ENCODE data around the gene ABCA6.

Gene ABCA6

GRCh38 chr17:69057280-69057679 lies 84.4 kb downstream of the ABCA6 start:
- TF ChIP-seq REST (IDR thresholded peaks at IDR 0.05; ENCODE audit: insufficient read depth in 1 of 2, low read depth in 2 of 2, low read length in 2 of 2) (no peak), FOXP2 (optimal IDR thresholded peaks at IDR 0.05; ENCODE audit: borderline replicate concordance, extremely low read depth, extremely low read length, insufficient read depth) (no peak), TAF1 (IDR thresholded peaks at IDR 0.05; ENCODE audit: borderline replicate concordance, insufficient read depth, low read length) (no peak), POLR2AphosphoS5 (IDR thresholded peaks at IDR 0.05; ENCODE audit: low read depth, low read length) (no peak), SIN3A (IDR thresholded peaks at IDR 0.05; ENCODE audit: borderline replicate concordance, insufficient read depth, low read length) (no peak)

GRCh38 chr17:69056179-69056823 lies 85.4 kb downstream of the ABCA6 start:
- TF ChIP-seq TAF1 (IDR thresholded peaks at IDR 0.05; ENCODE audit: borderline replicate concordance, insufficient read depth, low read length): no peak
- TF ChIP-seq SIN3A (IDR thresholded peaks at IDR 0.05; ENCODE audit: borderline replicate concordance, insufficient read depth, low read length): no peak
- no peak for TF ChIP-seq REST (IDR thresholded peaks at IDR 0.05; ENCODE audit: insufficient read depth in 1 of 2, low read depth in 2 of 2, low read length in 2 of 2)
- TF ChIP-seq FOXP2 (optimal IDR thresholded peaks at IDR 0.05; ENCODE audit: borderline replicate concordance, extremely low read depth, extremely low read length, insufficient read depth): no peak
- no peak for TF ChIP-seq POLR2AphosphoS5 (IDR thresholded peaks at IDR 0.05; ENCODE audit: low read depth, low read length)

DNA sequence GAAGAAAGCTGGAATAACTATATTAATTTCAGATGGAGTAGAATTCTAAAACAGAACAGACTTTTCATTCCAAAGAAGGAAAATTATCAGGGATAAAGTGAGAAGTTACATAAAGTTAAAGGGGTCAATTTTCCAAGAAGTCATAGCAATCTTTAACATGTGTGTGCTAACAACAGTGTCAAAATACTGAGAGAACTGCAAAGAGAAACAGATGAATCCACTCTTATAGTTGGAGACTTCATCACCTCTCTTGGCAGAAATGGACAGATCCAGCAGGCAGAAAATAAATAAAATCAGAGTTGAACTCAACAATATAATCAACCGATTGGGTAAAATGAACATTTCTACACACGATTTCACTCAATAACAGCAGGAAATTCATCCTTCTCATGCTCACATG lies 86.4 kb downstream of the ABCA6 start:
- TF ChIP-seq POLR2AphosphoS5 (IDR thresholded peaks at IDR 0.05; ENCODE audit: low read depth, low read length): no peak
- no peak for TF ChIP-seq TAF1 (IDR thresholded peaks at IDR 0.05; ENCODE audit: borderline replicate concordance, insufficient read depth, low read length)
- no peak for TF ChIP-seq SIN3A (IDR thresholded peaks at IDR 0.05; ENCODE audit: borderline replicate concordance, insufficient read depth, low read length)
- TF ChIP-seq FOXP2 (optimal IDR thresholded peaks at IDR 0.05; ENCODE audit: borderline replicate concordance, extremely low read depth, extremely low read length, insufficient read depth): no peak
- TF ChIP-seq REST (IDR thresholded peaks at IDR 0.05; ENCODE audit: insufficient read depth in 1 of 2, low read depth in 2 of 2, low read length in 2 of 2): no peak

- no peak for TF ChIP-seq TAF1 (IDR thresholded peaks at IDR 0.05; ENCODE audit: borderline replicate concordance, insufficient read depth, low read length)
- TF ChIP-seq FOXP2 (optimal IDR thresholded peaks at IDR 0.05; ENCODE audit: borderline replicate concordance, extremely low read depth, extremely low read length, insufficient read depth): no peak
- TF ChIP-seq REST (IDR thresholded peaks at IDR 0.05; ENCODE audit: insufficient read depth in 1 of 2, low read depth in 2 of 2, low read length in 2 of 2): no peak
- no peak for TF ChIP-seq POLR2AphosphoS5 (IDR thresholded peaks at IDR 0.05; ENCODE audit: low read depth, low read length)
- no peak for TF ChIP-seq SIN3A (IDR thresholded peaks at IDR 0.05; ENCODE audit: borderline replicate concordance, insufficient read depth, low read length)
Observed at GRCh38 chr17:69050999-69051775, 90.5 kb downstream of the ABCA6 start.

All from PFSK-1 (cell line).